B cell (primary cell): Measurements from ENCODE around the gene PPP3CA. TPM values are rescaled to one million over a fixed set of nuclear protein-coding genes. Genes with fewer than 3 reads are reported as not detected.
"Not testable (repeated sequence)": the region's sequence is repeated elsewhere in the genome, so short reads cannot be mapped to it uniquely, and the experiment has no call there.

Experiments used
- ATAC-seq: fragments of 200-7000 bp; cut with Tn5 transposase; one replicate; pipeline ENCODE4 v1.10.0; 2021; ENCODE audit warnings: low read depth, mild to moderate bottlenecking, moderate number of reproducible peaks, moderate library complexity
- CTCF ChIA-PET: fragments of 350-600 bp; sonication (Branson Sonifier 250); formaldehyde crosslinking; loops from one replicate; lab custom pipeline; 2021; ENCODE audit warnings: antibody characterized with exemption, inconsistent platforms; lab: Charles Lee
- POLR2A ChIA-PET: fragments of 350-600 bp; sonication (Branson Sonifier 250); formaldehyde crosslinking; loops from one replicate; lab custom pipeline; 2021; ENCODE audit warnings: antibody characterized with exemption; lab: Charles Lee
- DNase-seq: peaks from one replicate; pipeline ENCODE4 v3.0.0; 2013
- H2AFZ ChIP-seq: 2 replicates; pipeline ENCODE4 v1.6.1; 2012; ENCODE audit warnings: mild to moderate bottlenecking, low read depth, low read length; ENCODE audit not compliant: insufficient read depth, poor library complexity, severe bottlenecking
- H3K27ac ChIP-seq, 2 donors: 1 replicate in 1 of 2; 2 replicates in 1 of 2; pipeline ENCODE4 v1.5.1; 2012 to 2013; ENCODE audit warnings: low read length in 2 of 2, mild to moderate bottlenecking in 2 of 2, moderate library complexity in 1 of 2
- H3K27me3 ChIP-seq, 4 experiments: fragments of 200-600 bp in 1 of 4; sonication (generic) in 1 of 4; replicated peaks in 1 of 4; 1 replicate in 2 of 4; 2 replicates in 2 of 4; pipeline versions ENCODE4 v1.6.1 to v1.7.0; 2013 to 2016; ENCODE audit warnings: low read length in 3 of 4, mild to moderate bottlenecking in 2 of 4, mixed read lengths in 1 of 4, moderate library complexity in 1 of 4; ENCODE audit not compliant: insufficient read depth in 4 of 4, control insufficient read depth in 3 of 4; ENCODE audit errors: control extremely low read depth in 1 of 4
- H3K36me3 ChIP-seq, 2 experiments: replicated peaks in 1 of 2; 1 replicate in 1 of 2; 2 replicates in 1 of 2; pipeline versions ENCODE4 v1.6.1 to v1.7.1; 2013; ENCODE audit warnings: low read length in 1 of 2; ENCODE audit not compliant: insufficient read depth in 2 of 2, control insufficient read depth in 1 of 2; ENCODE audit errors: control extremely low read depth in 1 of 2, extremely low read depth in 1 of 2
- H3K4me1 ChIP-seq, 2 donors: fragments of 200-600 bp in 1 of 2; sonication (generic) in 1 of 2; 1 replicate in 1 of 2; 2 replicates in 1 of 2; pipeline versions ENCODE4 v1.5.1 to v1.6.1; 2013 to 2017; ENCODE audit warnings: low read length in 2 of 2; ENCODE audit not compliant: control insufficient read depth in 2 of 2, insufficient read depth in 2 of 2
- H3K4me2 ChIP-seq: replicated peaks from 2 replicates; pipeline ENCODE3; 2012; ENCODE audit warnings: mild to moderate bottlenecking, low read depth, low read length; ENCODE audit not compliant: poor library complexity, severe bottlenecking
- H3K4me3 ChIP-seq, 5 experiments: fragments of 200-600 bp in 1 of 5; sonication (generic) in 1 of 5; 1 replicate in 3 of 5; 2 replicates in 2 of 5; pipeline versions ENCODE4 v1.5.1 to v1.7.0; 2011 to 2016; ENCODE audit warnings: low read length in 4 of 5, mild to moderate bottlenecking in 4 of 5, low read depth in 2 of 5, control low read depth in 1 of 5, moderate library complexity in 1 of 5; ENCODE audit not compliant: insufficient read depth in 1 of 5; ENCODE audit errors: control extremely low read depth in 1 of 5, extremely low read depth in 1 of 5
- H3K79me2 ChIP-seq: fragments of 200-600 bp; sonication (generic); one replicate; pipeline ENCODE4 v1.6.0; 2016; ENCODE audit warnings: low read length; ENCODE audit not compliant: control insufficient read depth, insufficient read depth
- H3K9ac ChIP-seq: fragments of 200-600 bp; sonication (generic); 2 replicates; pipeline ENCODE4 v1.6.1; 2017; ENCODE audit warnings: mild to moderate bottlenecking, low read length, moderate library complexity
- H3K9me3 ChIP-seq, 3 donors: one replicate each; pipeline versions ENCODE4 v1.6.1 to v1.7.1; 2013; ENCODE audit warnings: low read length in 2 of 3; ENCODE audit not compliant: control insufficient read depth in 2 of 3, insufficient read depth in 1 of 3; ENCODE audit errors: control extremely low read depth in 1 of 3
- H4K20me1 ChIP-seq: 2 replicates; pipeline ENCODE4 v1.6.0; 2012; ENCODE audit warnings: mild to moderate bottlenecking, low read length; ENCODE audit not compliant: insufficient read depth, control insufficient read depth, poor library complexity, severe bottlenecking
- H3K27ac Mint-ChIP-seq: one replicate; pipeline ENCODE4 v1.8.0; 2021; ENCODE audit warnings: mixed read lengths
- H3K27me3 Mint-ChIP-seq: one replicate; pipeline ENCODE4 v1.8.0; 2021; ENCODE audit warnings: mixed read lengths
- H3K4me1 Mint-ChIP-seq: one replicate; pipeline ENCODE4 v1.8.0; 2021; ENCODE audit warnings: mixed read lengths
- H3K4me3 Mint-ChIP-seq: one replicate; pipeline ENCODE4 v1.8.0; 2021; ENCODE audit warnings: mixed read lengths
- H3K9me3 Mint-ChIP-seq: one replicate; pipeline ENCODE4 v1.8.0; 2022; ENCODE audit warnings: mixed read lengths; ENCODE audit not compliant: insufficient read depth
- CTCF ChIP-seq: fragments of 200-600 bp; IDR thresholded peaks from one replicate; pipeline ENCODE4 v1.8.0; 2022; ENCODE audit warnings: antibody characterized with exemption, mild to moderate bottlenecking
- EZH2 ChIP-seq: IDR thresholded peaks from 2 replicates; pipeline ENCODE4 v1.6.1; 2012; ENCODE audit warnings: borderline replicate concordance, low read depth, mild to moderate bottlenecking, moderate library complexity, low read length; ENCODE audit not compliant: insufficient read depth, poor library complexity, severe bottlenecking
- WGBS: methylation state at CpG from one replicate; pipeline ENCODE4 v1.1.5; 2013; ENCODE audit warnings: missing lambda C conversion rate; ENCODE audit not compliant: insufficient coverage; 5-methylcytosine and 5-hydroxymethylcytosine counted together
- intact Hi-C: fragments of 100-400 bp; cut with micrococcal nuclease; formaldehyde crosslinking; loops from one replicate; pipeline ENCODE4 v1.10.0; 2022
- polyA plus RNA-seq: library from polyadenylated mRNA; depleted of rRNA; stranded (reverse); fragments of >200 nt; gene quantifications from 2 replicates; pipeline ENCODE4 v1.2.3, GENCODE V29; 2012
- total RNA-seq, 2 donors: library from RNA; stranded (reverse); fragments of 120-200 nt in 1 of 2; gene quantifications; 1 replicate in 1 of 2; 2 replicates in 1 of 2; pipeline versions ENCODE4 v1.2.3 to v1.2.4, GENCODE V29; 2013 to 2022

The PPP3CA gene
- total and polyA plus RNA-seq, 2 donors (not counting 1 experiment from before 2014, with no cell fraction given) = 14.3 to 85.1 TPM

- H3K27ac ChIP-seq = peak overlapping the region in 1 of 2 donors; percentile 50
- H3K4me1 ChIP-seq = peaks cover 15 to 41% of the 10 kb centered on the region in 2 donors
- ChIA-PET POLR2A (no interaction called here), CTCF (interaction anchor here (1.1 to 1.5 kb wide), 2 partner anchors 67 to 495 kb away, joined by 3 to 5 read pairs; no protein-coding TSS in a partner anchor)
- H3K4me3 ChIP-seq = no peak overlapping the region
- DNase-seq (peak; percentile 14), ATAC-seq (no peak)
- H3K27me3 ChIP-seq = no peaks in the 10 kb centered on the region
- no CpG with 5 or more reads among the region's 2 CpGs for WGBS
- Mint-ChIP-seq H3K27me3 (no peaks in the 10 kb centered on the region), H3K4me3 (peak overlapping the region; percentile 12), H3K9me3 (no peaks in the 10 kb centered on the region), H3K4me1 (peaks cover 67% of the 10 kb centered on the region), H3K27ac (peak overlapping the region; percentile 11)
- H3K36me3 ChIP-seq = no peaks in the 10 kb centered on the region
- intact Hi-C loops = loop anchor here (5.0 kb wide), 1 partner anchor 34 kb away; no protein-coding TSS in a partner anchor
- TF ChIP-seq CTCF (no peak), EZH2 (no peak)
- peaks cover 94% of the 10 kb centered on the region for H3K79me2 ChIP-seq
- H3K9me3 ChIP-seq = peaks cover 0 to 3% (median 0%) of the 10 kb centered on the region in 3 donors
- no peak overlapping the region for H3K9ac ChIP-seq
- peaks cover 81% of the 10 kb centered on the region for H4K20me1 ChIP-seq
- no peak overlapping the region for H2AFZ ChIP-seq
- H3K4me2 ChIP-seq = peak overlapping the region; percentile 24
Observed at GRCh38 chr4:101236097-101236496, 111.2 kb downstream of the PPP3CA start.

GRCh38 chr4:101234141-101234540, 113.2 kb downstream of the PPP3CA start:
- POLR2A ChIA-PET, H3K27me3 ChIP-seq, H3K27ac ChIP-seq, H3K9me3 Mint-ChIP-seq, H3K27me3 Mint-ChIP-seq, H2AFZ ChIP-seq, H3K4me3 Mint-ChIP-seq, CTCF ChIA-PET, ATAC-seq, DNase-seq, H3K9me3 ChIP-seq, H3K36me3 ChIP-seq, H3K4me2 ChIP-seq, H3K4me3 ChIP-seq, H3K27ac Mint-ChIP-seq, H3K9ac ChIP-seq: not testable (repeated sequence)
- Histone ChIP-seq H4K20me1 (peaks cover 81% of the 10 kb centered on the region), H3K79me2 (peaks cover 93% of the 10 kb centered on the region), H3K4me1 (peaks cover 15 to 33% of the 10 kb centered on the region in 2 donors)
- peaks cover 65% of the 10 kb centered on the region for H3K4me1 Mint-ChIP-seq
- intact Hi-C loops = loop anchor here (5.0 kb wide), 1 partner anchor 33 kb away; no protein-coding TSS in a partner anchor
